ENCODE data around the gene NUP160.
"Not testable (repeated sequence)": the region's sequence is repeated elsewhere in the genome, so short reads cannot be mapped to it uniquely, and the experiment has no call there.

Gene NUP160

GRCh38 chr11:47773882-47774281, 74.3 kb downstream of the NUP160 start:
- H3K9me2 ChIP-seq (replicated peaks; ENCODE audit: insufficient read depth, low read length) = no peaks in the 10 kb centered on the region
- TF ChIP-seq CTCF (IDR thresholded peaks at IDR 0.05; ENCODE audit: insufficient read depth, low read length, poor library complexity, severe bottlenecking) (no peak), EZH2phosphoT487 (conservative IDR thresholded peaks at IDR 0.05; ENCODE audit: low read length) (no peak)

GRCh38 chr11:47769556-47769955, 78.6 kb downstream of the NUP160 start:
- not testable (repeated sequence) for H3K27me3 ChIP-seq (ENCODE audit: low read length); H2AFZ ChIP-seq (ENCODE audit: low read depth, low read length, severe bottlenecking); H3K4me3 ChIP-seq (ENCODE audit: insufficient read depth, low read length, poor library complexity, severe bottlenecking); H3K4me2 ChIP-seq (ENCODE audit: low read depth, low read length, poor library complexity, severe bottlenecking); H4K20me1 ChIP-seq (ENCODE audit: low read depth, low read length); H3K9me2 ChIP-seq (replicated peaks; ENCODE audit: insufficient read depth, low read length); H3K9ac ChIP-seq (ENCODE audit: low read length); H3K9me3 ChIP-seq (ENCODE audit: insufficient read depth, low read length); H3K27ac ChIP-seq (ENCODE audit: low read depth, low read length); H3K36me3 ChIP-seq (ENCODE audit: low read length); H3F3A ChIP-seq (ENCODE audit: insufficient read depth)
- H3K79me2 ChIP-seq (ENCODE audit: insufficient read depth, low read length) = peaks cover 25% of the 10 kb centered on the region

More at GRCh38 chr11:47773882-47774281, 74.3 kb downstream of the NUP160 start:
- H3K36me3 ChIP-seq (ENCODE audit: low read length) = peaks cover 8% of the 10 kb centered on the region; the same call in 1 of the 2 replicates
- H3K9ac ChIP-seq (ENCODE audit: low read length) = no peak overlapping the region
- no peak overlapping the region for H3K4me3 ChIP-seq (ENCODE audit: insufficient read depth, low read length, poor library complexity, severe bottlenecking)
- H3K27ac ChIP-seq (ENCODE audit: low read depth, low read length) = no peak overlapping the region
- H3K79me2 ChIP-seq (ENCODE audit: insufficient read depth, low read length) = no peaks in the 10 kb centered on the region
- H4K20me1 ChIP-seq (ENCODE audit: low read depth, low read length) = no peaks in the 10 kb centered on the region
- H3F3A ChIP-seq (ENCODE audit: insufficient read depth) = no peaks in the 10 kb centered on the region
- no peak overlapping the region for H3K4me2 ChIP-seq (ENCODE audit: low read depth, low read length, poor library complexity, severe bottlenecking)
- no peak overlapping the region for H2AFZ ChIP-seq (ENCODE audit: low read depth, low read length, severe bottlenecking)
- no peaks in the 10 kb centered on the region for H3K9me3 ChIP-seq (ENCODE audit: insufficient read depth, low read length)
- H3K27me3 ChIP-seq (ENCODE audit: low read length) = no peaks in the 10 kb centered on the region

DNA sequence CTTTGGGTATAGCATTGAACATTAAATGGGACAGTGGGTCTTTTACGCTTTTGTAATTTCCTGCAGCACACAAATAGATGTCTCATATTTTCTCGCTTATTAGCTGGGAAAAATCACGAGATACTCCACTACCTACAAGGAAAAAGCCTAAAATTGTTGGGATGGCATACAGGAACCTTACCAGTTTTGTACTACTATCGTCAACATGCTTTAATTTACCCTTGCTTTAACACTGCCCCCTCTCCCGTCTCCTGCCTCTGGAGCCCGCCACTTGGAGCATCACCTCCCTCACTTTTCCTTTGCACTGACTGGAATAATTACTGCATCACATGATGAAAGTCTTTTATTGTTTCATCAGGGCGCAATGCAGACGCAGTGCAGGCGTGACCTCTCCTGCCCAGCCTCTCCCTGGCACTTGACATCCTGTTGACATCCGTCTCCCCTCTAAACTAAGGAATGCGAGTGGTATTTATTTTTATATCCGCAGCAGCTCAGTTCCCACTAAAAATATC, 80.0 kb downstream of the NUP160 start:
- H3K9me2 ChIP-seq (replicated peaks; ENCODE audit: insufficient read depth, low read length) = no peaks in the 10 kb centered on the region
- H2AFZ ChIP-seq (ENCODE audit: low read depth, low read length, severe bottlenecking) = peak overlapping the region; percentile 64
- peak overlapping the region; percentile 60 for H3K4me3 ChIP-seq (ENCODE audit: insufficient read depth, low read length, poor library complexity, severe bottlenecking)
- no peaks in the 10 kb centered on the region; the same call in 1 of the 2 replicates for H3F3A ChIP-seq (ENCODE audit: insufficient read depth)
- peak overlapping the region; percentile 84 for H3K27ac ChIP-seq (ENCODE audit: low read depth, low read length)
- peaks cover 35% of the 10 kb centered on the region for H3K79me2 ChIP-seq (ENCODE audit: insufficient read depth, low read length)
- H3K27me3 ChIP-seq (ENCODE audit: low read length) = no peaks in the 10 kb centered on the region
- H3K9ac ChIP-seq (ENCODE audit: low read length) = peak overlapping the region; percentile 82
- H3K36me3 ChIP-seq (ENCODE audit: low read length) = peaks cover 9% of the 10 kb centered on the region
- TF ChIP-seq CTCF (IDR thresholded peaks at IDR 0.05; ENCODE audit: insufficient read depth, low read length, poor library complexity, severe bottlenecking) (no peak), EZH2phosphoT487 (conservative IDR thresholded peaks at IDR 0.05; ENCODE audit: low read length) (no peak)
- H4K20me1 ChIP-seq (ENCODE audit: low read depth, low read length) = peaks cover 6% of the 10 kb centered on the region; the same call in 1 of the 2 replicates
- H3K4me2 ChIP-seq (ENCODE audit: low read depth, low read length, poor library complexity, severe bottlenecking) = peak overlapping the region; percentile 90
- H3K9me3 ChIP-seq (ENCODE audit: insufficient read depth, low read length) = no peaks in the 10 kb centered on the region

DNA sequence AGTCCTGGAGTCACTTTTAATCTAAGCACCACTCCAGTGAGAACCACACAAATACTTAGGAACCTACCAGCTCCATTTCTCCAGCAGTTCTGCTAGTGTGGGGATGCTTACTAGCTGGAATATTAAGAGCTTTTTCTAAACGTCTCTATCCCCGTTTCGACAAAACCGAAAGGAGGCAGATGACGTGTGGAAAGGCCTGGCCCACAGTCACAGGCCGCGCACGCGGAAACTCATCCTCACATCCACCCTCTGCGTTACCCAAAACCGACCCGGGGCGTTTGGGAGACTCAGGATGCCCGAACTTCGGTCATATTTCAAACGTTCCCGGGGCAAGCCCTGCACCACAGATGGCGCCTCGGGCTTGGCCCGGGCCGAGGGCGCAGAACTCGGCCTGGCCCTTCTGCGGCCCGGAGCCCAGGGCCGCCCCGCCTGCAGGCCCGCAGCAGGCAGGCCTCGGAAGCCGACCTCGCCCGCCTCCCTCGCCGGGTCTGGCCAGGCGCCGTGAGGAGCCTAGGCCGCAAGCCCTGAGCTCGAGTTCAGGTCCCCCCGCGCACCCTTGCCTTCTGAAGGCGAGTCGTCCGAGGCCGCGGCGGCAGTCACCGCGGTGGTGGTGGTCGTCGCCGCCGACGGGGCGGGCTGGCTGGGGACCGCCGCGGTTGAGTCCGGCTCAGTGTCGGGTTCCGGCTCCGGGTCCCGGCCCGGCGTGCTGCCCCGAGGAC, 81.5 kb downstream of the NUP160 start:
- H3K4me3 ChIP-seq (ENCODE audit: insufficient read depth, low read length, poor library complexity, severe bottlenecking) = peak overlapping the region; percentile 75
- peaks cover 40% of the 10 kb centered on the region for H3K79me2 ChIP-seq (ENCODE audit: insufficient read depth, low read length)
- H3K27me3 ChIP-seq (ENCODE audit: low read length) = no peaks in the 10 kb centered on the region
- H2AFZ ChIP-seq (ENCODE audit: low read depth, low read length, severe bottlenecking) = peak overlapping the region; percentile 8
- peak overlapping the region; percentile 73 for H3K4me2 ChIP-seq (ENCODE audit: low read depth, low read length, poor library complexity, severe bottlenecking)
- H3K36me3 ChIP-seq (ENCODE audit: low read length) = peaks cover 9% of the 10 kb centered on the region
- peak overlapping the region; percentile 78 for H3K27ac ChIP-seq (ENCODE audit: low read depth, low read length)
- H3K9ac ChIP-seq (ENCODE audit: low read length) = peak overlapping the region; percentile 92
- no peaks in the 10 kb centered on the region; the same call in 1 of the 2 replicates for H3F3A ChIP-seq (ENCODE audit: insufficient read depth)
- TF ChIP-seq CTCF (IDR thresholded peaks at IDR 0.05; ENCODE audit: insufficient read depth, low read length, poor library complexity, severe bottlenecking) = no peak
- no peaks in the 10 kb centered on the region for H3K9me3 ChIP-seq (ENCODE audit: insufficient read depth, low read length)
- no peaks in the 10 kb centered on the region for H3K9me2 ChIP-seq (replicated peaks; ENCODE audit: insufficient read depth, low read length)
- peaks cover 6% of the 10 kb centered on the region; the same call in 1 of the 2 replicates for H4K20me1 ChIP-seq (ENCODE audit: low read depth, low read length)

Data from SU-DHL-6 (cell line).